Peyer's patch (tissue), 4 donors: ENCODE results near the gene NHSL2.
"Not testable (repeated sequence)": the region's sequence is repeated elsewhere in the genome, so short reads cannot be mapped to it uniquely, and the experiment has no call there.

Experiments
- POLR2A ChIP-seq, 2 donors: fragments of 450-650 bp; IDR thresholded peaks; one replicate each; pipeline ENCODE4 v1.5.1; 2017; ENCODE audit warnings: antibody characterized with exemption in 2 of 2, mild to moderate bottlenecking in 2 of 2, moderate library complexity in 2 of 2
- TF ChIP-seq, protein P1 (sequence below), 6 experiments: fragments of 450-650 bp in 4 of 6; fragments of 200-600 bp in 2 of 6; sonication (generic) in 1 of 6; IDR thresholded peaks; one replicate each; pipeline ENCODE4 v1.5.1; 2017 to 2019; ENCODE audit warnings: antibody characterized with exemption in 6 of 6, mild to moderate bottlenecking in 3 of 6, moderate library complexity in 1 of 6

DNA sequence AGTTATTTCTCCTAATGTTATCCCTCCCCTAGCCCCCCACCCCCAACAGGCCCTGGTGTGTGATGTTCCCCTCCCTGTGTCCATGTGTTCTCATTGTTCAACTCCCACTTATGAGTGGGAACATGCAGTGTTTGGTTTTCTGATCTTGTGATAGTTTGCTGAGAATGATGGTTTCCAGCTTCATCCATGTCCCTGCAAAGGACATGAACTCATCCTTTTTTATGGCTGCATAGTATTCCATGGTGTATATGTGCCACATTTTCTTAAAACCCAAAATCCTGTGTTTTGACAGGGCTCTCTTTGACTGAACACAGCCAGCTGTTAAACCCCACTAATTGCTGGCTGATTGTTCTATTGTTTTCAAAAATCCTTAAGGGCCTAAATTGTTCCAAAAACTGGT lies 53.5 kb downstream of the NHSL2 start:
- TF ChIP-seq, protein P1, sequence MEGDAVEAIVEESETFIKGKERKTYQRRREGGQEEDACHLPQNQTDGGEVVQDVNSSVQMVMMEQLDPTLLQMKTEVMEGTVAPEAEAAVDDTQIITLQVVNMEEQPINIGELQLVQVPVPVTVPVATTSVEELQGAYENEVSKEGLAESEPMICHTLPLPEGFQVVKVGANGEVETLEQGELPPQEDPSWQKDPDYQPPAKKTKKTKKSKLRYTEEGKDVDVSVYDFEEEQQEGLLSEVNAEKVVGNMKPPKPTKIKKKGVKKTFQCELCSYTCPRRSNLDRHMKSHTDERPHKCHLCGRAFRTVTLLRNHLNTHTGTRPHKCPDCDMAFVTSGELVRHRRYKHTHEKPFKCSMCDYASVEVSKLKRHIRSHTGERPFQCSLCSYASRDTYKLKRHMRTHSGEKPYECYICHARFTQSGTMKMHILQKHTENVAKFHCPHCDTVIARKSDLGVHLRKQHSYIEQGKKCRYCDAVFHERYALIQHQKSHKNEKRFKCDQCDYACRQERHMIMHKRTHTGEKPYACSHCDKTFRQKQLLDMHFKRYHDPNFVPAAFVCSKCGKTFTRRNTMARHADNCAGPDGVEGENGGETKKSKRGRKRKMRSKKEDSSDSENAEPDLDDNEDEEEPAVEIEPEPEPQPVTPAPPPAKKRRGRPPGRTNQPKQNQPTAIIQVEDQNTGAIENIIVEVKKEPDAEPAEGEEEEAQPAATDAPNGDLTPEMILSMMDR (IDR thresholded peaks at IDR 0.05), result not testable (repeated sequence)
- TF ChIP-seq POLR2A (IDR thresholded peaks at IDR 0.05), result not testable (repeated sequence)
